HUDEP-2 (cell line): ENCODE measurements around the gene AGAP4.
"Not testable (repeated sequence)": the region's sequence is repeated elsewhere in the genome, so short reads cannot be mapped to it uniquely, and the experiment has no call there.

Source experiments
- DNase-seq, 76 experiments: peaks; one replicate each; lab custom pipeline; 2025; ENCODE audit not compliant: unreplicated experiment in 76 of 76; lab: John Stamatoyannopoulos, UW

Gene AGAP4

DNA sequence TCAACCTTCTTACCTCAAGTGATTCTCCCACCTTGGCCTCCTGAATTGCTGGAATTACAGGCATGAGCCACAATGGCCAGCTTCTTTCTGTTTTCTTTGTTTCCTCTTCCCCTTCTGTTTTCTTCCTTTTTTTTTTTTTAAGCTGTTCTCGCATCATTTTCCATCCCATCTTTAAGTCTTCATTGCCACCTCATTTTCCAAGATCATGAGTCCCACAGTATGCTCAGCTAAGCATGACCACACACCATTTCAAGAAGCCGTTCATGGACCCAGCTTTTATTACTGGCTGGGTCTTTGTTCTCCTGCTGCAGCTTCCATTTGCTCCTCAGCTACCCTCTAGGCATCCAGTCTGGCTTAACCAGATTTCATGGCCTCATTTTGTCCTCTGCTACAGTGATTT is 52.5 kb downstream of the AGAP4 start:
- DNase-seq, result not testable (repeated sequence)

DNA sequence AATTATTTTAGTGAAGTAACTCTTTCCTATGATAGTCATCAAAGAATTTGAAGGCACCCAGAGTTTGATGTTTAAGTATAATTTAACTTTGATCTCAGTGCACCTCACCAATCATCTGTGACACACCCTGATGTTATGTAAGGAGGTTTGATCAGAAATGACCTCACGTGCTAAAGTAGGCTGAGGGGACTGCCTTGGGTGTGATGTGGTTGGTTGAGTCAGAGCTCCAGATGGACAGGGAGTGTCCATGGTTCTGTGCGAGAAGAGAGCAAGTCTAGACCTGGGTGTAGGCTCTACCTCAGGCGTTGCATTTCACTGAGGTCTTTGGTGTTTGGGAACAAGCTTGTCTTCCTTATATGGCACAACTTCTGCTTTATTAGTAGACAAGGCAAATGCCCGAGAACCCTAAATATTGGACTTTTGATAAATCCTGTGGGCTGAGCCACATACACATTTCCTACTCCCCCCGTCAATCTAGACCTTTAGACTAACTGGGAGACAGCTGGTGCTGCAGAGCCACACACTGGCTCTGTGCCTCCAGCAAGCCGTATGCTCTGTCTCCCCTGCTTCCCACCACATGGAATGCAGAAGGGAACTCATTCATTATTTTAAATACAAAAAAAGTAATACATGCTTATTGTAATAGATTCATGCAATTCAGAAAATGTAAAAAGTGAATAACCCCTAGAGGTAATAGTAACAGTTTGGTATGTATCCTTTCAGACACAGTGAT is 56.4 kb downstream of the AGAP4 start:
- DNase-seq, result not testable (repeated sequence)

GRCh38 chr10:45789991-45790390 is 57.3 kb downstream of the AGAP4 start:
- DNase-seq, result not testable (repeated sequence)

DNA sequence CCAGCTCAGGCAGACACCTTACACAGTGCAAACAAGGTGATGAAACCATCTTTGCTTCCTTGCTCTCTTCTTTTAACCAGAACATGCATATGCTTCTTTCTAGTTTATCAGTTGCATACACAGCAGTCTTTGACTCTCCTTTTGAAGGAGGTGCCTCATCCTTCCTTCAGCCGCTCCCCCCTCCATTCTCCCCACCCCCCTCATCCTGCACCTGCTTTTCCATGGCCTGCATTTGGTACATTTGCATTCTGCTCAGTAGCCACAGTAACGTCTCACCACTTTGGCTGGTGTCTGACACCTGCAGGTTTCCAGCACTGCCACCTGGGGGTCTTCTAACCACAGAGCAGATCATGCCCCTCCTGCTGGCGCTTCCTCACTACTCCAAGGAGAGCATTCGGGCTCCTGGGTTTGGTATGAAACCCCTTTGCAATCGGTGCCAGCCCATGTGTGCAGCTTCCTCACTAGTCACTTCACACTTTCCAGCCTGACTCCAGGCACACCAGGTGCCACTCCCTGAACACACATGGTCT is 60.0 kb downstream of the AGAP4 start:
- DNase-seq, result not testable (repeated sequence)

DNA sequence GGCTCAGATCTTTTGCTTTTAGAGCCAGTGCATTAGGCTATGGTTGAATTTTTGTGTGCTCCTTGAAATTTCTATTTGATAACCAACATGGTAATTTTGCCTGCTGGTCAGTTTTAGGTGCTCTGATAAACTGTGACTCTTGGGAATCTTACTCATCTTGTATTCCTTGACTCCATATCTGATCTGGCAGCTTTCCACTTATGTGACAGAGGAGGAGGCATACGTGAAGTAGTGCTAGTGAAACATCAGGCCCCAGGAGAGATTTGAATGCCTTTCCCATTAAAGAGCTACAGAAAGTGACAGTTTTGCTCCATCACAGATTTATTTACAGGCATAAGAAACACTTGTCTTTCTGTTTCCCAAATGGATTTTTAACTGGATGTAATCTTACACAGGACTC is 61.1 kb downstream of the AGAP4 start:
- DNase-seq, result not testable (repeated sequence)
